H1 (cell line): ENCODE data around the gene ZBTB22. TPM values are rescaled to one million over a fixed set of nuclear protein-coding genes. Genes with fewer than 3 reads are reported as not detected.

Source experiments
- CTCF ChIA-PET: fragments of 300-600 bp; sonication (Branson Sonifier 250); formaldehyde crosslinking; loops from one replicate; lab custom pipeline; 2021; ENCODE audit not compliant: partially characterized antibody; lab: Charles Lee
- POLR2A ChIA-PET: fragments of 300-600 bp; sonication (Branson Sonifier 250); formaldehyde crosslinking; loops from one replicate; lab custom pipeline; 2021; ENCODE audit warnings: inconsistent platforms; ENCODE audit not compliant: partially characterized antibody; lab: Charles Lee
- DNase-seq, 2 experiments: peaks; one replicate each; pipeline versions ENCODE4 v3.0.0 to v3.0.0-alpha.2; 2010 to 2022; ENCODE audit warnings: low spot score in 2 of 2, low read depth in 1 of 2, mixed read lengths in 1 of 2
- FAIRE-seq: peaks from 2 replicates; lab custom pipeline; 2011; peaks lifted over from hg19 to GRCh38; lab: Jason Lieb, UNC
- H2AFZ ChIP-seq: 2 replicates; pipeline ENCODE4 v1.8.1; 2012; ENCODE audit warnings: low read length, inconsistent platforms
- H2AK5ac ChIP-seq: 2 replicates; pipeline ENCODE4 v1.6.1; 2013; ENCODE audit warnings: low read depth, low read length
- H2BK120ac ChIP-seq: replicated peaks from 2 replicates; pipeline ENCODE3; 2013; ENCODE audit warnings: low read depth, low read length, inconsistent platforms
- H2BK12ac ChIP-seq: 2 replicates; pipeline ENCODE4 v1.6.1; 2013; ENCODE audit warnings: low read depth, low read length
- H2BK15ac ChIP-seq: 2 replicates; pipeline ENCODE4 v1.6.1; 2013; ENCODE audit warnings: low read length
- H2BK20ac ChIP-seq: 2 replicates; pipeline ENCODE4 v1.6.1; 2013; ENCODE audit warnings: low read length
- H2BK5ac ChIP-seq: 2 replicates; pipeline ENCODE4 v1.6.1; 2013; ENCODE audit warnings: low read depth, low read length
- H3K14ac ChIP-seq: 2 replicates; pipeline ENCODE4 v1.6.1; 2013; ENCODE audit warnings: inconsistent platforms; ENCODE audit not compliant: insufficient read length
- H3K18ac ChIP-seq: 2 replicates; pipeline ENCODE4 v1.6.1; 2013; ENCODE audit warnings: low read length; ENCODE audit errors: extremely low read depth
- H3K23ac ChIP-seq: 2 replicates; pipeline ENCODE4 v1.6.1; 2013; ENCODE audit warnings: inconsistent platforms; ENCODE audit not compliant: insufficient read length
- H3K23me2 ChIP-seq: 2 replicates; pipeline ENCODE4 v1.6.1; 2013; ENCODE audit warnings: low read depth, low read length
- H3K27ac ChIP-seq: 2 replicates; pipeline ENCODE4 v1.6.1; 2011; ENCODE audit warnings: low read depth, low read length, inconsistent platforms
- H3K27me3 ChIP-seq, 4 experiments: replicated peaks in 1 of 4; 1 replicate in 1 of 4; 2 replicates in 3 of 4; pipeline versions ENCODE4 v1.6.1 to v1.8.1; 2011 to 2013; ENCODE audit warnings: low read length in 3 of 4, mild to moderate bottlenecking in 3 of 4, inconsistent platforms in 2 of 4, mixed read lengths in 2 of 4, moderate library complexity in 1 of 4; ENCODE audit not compliant: control insufficient read depth in 3 of 4, insufficient read depth in 3 of 4; ENCODE audit errors: extremely low read depth in 1 of 4
- H3K36me3 ChIP-seq, 4 experiments: 2 replicates each; pipeline versions ENCODE4 v1.6.1 to v1.8.1; 2011 to 2013; ENCODE audit warnings: mild to moderate bottlenecking in 4 of 4, low read length in 3 of 4, moderate library complexity in 2 of 4, control low read depth in 1 of 4, inconsistent platforms in 1 of 4; ENCODE audit not compliant: insufficient read depth in 4 of 4, control insufficient read depth in 2 of 4
- H3K4ac ChIP-seq: replicated peaks from 2 replicates; pipeline ENCODE3; 2013; ENCODE audit warnings: low read length, low read depth, mixed read lengths, inconsistent platforms; ENCODE audit not compliant: insufficient read length
- H3K4me1 ChIP-seq, 4 experiments: replicated peaks in 1 of 4; 1 replicate in 1 of 4; 2 replicates in 3 of 4; pipeline versions ENCODE4 v1.6.1 to v1.8.1; 2011 to 2013; ENCODE audit warnings: low read length in 3 of 4, inconsistent platforms in 2 of 4, mixed read lengths in 1 of 4; ENCODE audit not compliant: insufficient read depth in 4 of 4, control insufficient read depth in 3 of 4
- H3K4me2 ChIP-seq, 2 experiments: 2 replicates each; pipeline versions ENCODE4 v1.6.1 to v1.8.1; 2011 to 2013; ENCODE audit warnings: low read depth in 2 of 2, low read length in 2 of 2, control low read depth in 1 of 2, inconsistent platforms in 1 of 2, mild to moderate bottlenecking in 1 of 2; ENCODE audit not compliant: insufficient read depth in 1 of 2
- H3K4me3 ChIP-seq, 4 experiments: fragments of 200-600, 300-600 bp in 1 of 4; sonication (generic), shearing (Covaris generic), sonication (Bioruptor Twin) in 1 of 4; 2 replicates each; pipeline versions ENCODE4 v1.5.1 to v1.8.1; 2011 to 2016; ENCODE audit warnings: low read length in 4 of 4, low read depth in 3 of 4, control low read depth in 2 of 4, inconsistent platforms in 2 of 4, mild to moderate bottlenecking in 2 of 4, mixed read lengths in 1 of 4, moderate library complexity in 1 of 4; ENCODE audit not compliant: insufficient read depth in 2 of 4; ENCODE audit errors: extremely low read depth in 1 of 4
- H3K56ac ChIP-seq: replicated peaks from 2 replicates; pipeline ENCODE3; 2013; ENCODE audit warnings: low read depth, mild to moderate bottlenecking, mixed read lengths, low read length, inconsistent platforms; ENCODE audit not compliant: insufficient read length
- H3K79me1 ChIP-seq: 2 replicates; pipeline ENCODE4 v1.6.1; 2013; ENCODE audit warnings: low read depth, low read length, control low read depth
- H3K79me2 ChIP-seq, 2 experiments: 2 replicates each; pipeline versions ENCODE4 v1.6.1 to v1.8.1; 2012 to 2013; ENCODE audit warnings: low read length in 2 of 2, mild to moderate bottlenecking in 2 of 2, inconsistent platforms in 1 of 2; ENCODE audit not compliant: insufficient read depth in 2 of 2, control insufficient read depth in 1 of 2
- H3K9ac ChIP-seq, 4 experiments: replicated peaks in 1 of 4; 1 replicate in 1 of 4; 2 replicates in 3 of 4; pipeline versions ENCODE4 v1.6.1 to v1.8.1; 2011 to 2013; ENCODE audit warnings: low read depth in 3 of 4, low read length in 3 of 4, control low read depth in 2 of 4, mild to moderate bottlenecking in 2 of 4, moderate library complexity in 2 of 4, inconsistent platforms in 1 of 4; ENCODE audit errors: extremely low read depth in 1 of 4
- H3K9me3 ChIP-seq, 2 experiments: 2 replicates each; pipeline versions ENCODE4 v1.6.1 to v1.8.1; 2012 to 2013; ENCODE audit warnings: mild to moderate bottlenecking in 2 of 2, moderate library complexity in 2 of 2, control low read depth in 1 of 2, inconsistent platforms in 1 of 2, low read depth in 1 of 2, low read length in 1 of 2, mixed read lengths in 1 of 2; ENCODE audit not compliant: insufficient read depth in 2 of 2
- H4K20me1 ChIP-seq, 2 experiments: replicated peaks in 1 of 2; 2 replicates each; pipeline versions ENCODE3 to v1.8.1; 2011 to 2013; ENCODE audit warnings: inconsistent platforms in 2 of 2, low read length in 2 of 2, mild to moderate bottlenecking in 1 of 2; ENCODE audit not compliant: insufficient read depth in 2 of 2, control insufficient read depth in 1 of 2
- H4K5ac ChIP-seq: 2 replicates; pipeline ENCODE4 v1.6.1; 2013; ENCODE audit warnings: low read length, low read depth, mixed read lengths, inconsistent platforms; ENCODE audit not compliant: insufficient read length
- H4K8ac ChIP-seq: 2 replicates; pipeline ENCODE4 v1.8.0; 2013; ENCODE audit warnings: mild to moderate bottlenecking, moderate library complexity, low read length, inconsistent platforms; ENCODE audit not compliant: insufficient read depth; ENCODE audit errors: extremely low read depth
- H4K91ac ChIP-seq: replicated peaks from 2 replicates; pipeline ENCODE3; 2013; ENCODE audit warnings: low read length, mixed read lengths, inconsistent platforms; ENCODE audit not compliant: insufficient read length
- CBX5 ChIP-seq: fragments of 300-800, 300-1000 bp; sonication (generic); IDR thresholded peaks from 2 replicates; pipeline ENCODE4 v1.7.1; 2016; ENCODE audit warnings: antibody characterized with exemption, low read length, low read depth
- CHD1 ChIP-seq: IDR thresholded peaks from 2 replicates; pipeline ENCODE4 v1.6.1; 2012; ENCODE audit warnings: low read depth, low read length, improper control_type of control experiment
- CTCF ChIP-seq, 3 experiments: IDR thresholded peaks; 1 replicate in 2 of 3; 2 replicates in 1 of 3; pipeline versions ENCODE4 v1.5.1 to v1.6.1; 2011; ENCODE audit warnings: low read length in 3 of 3, mild to moderate bottlenecking in 3 of 3, inconsistent platforms in 2 of 3, low read depth in 1 of 3, moderate library complexity in 1 of 3; ENCODE audit not compliant: insufficient read depth in 1 of 3; ENCODE audit errors: control extremely low read depth in 1 of 3
- EGR1 ChIP-seq: IDR thresholded peaks from 2 replicates; pipeline ENCODE4 v1.6.1; 2011; ENCODE audit warnings: low read depth, low read length, borderline replicate concordance
- EZH2 ChIP-seq: fragments of 200-600 bp; sonication (generic); IDR thresholded peaks from 2 replicates; pipeline ENCODE4 v1.7.1; 2012; ENCODE audit warnings: low read depth, mild to moderate bottlenecking, moderate library complexity, low read length, inconsistent platforms; ENCODE audit not compliant: severe bottlenecking
- FOSL1 ChIP-seq: IDR thresholded peaks from 2 replicates; pipeline ENCODE4 v1.6.1; 2011; ENCODE audit warnings: mild to moderate bottlenecking, low read depth, low read length, moderate library complexity; ENCODE audit not compliant: insufficient read depth
- JUN ChIP-seq: IDR thresholded peaks from 2 replicates; pipeline ENCODE4 v1.6.1; 2011; ENCODE audit warnings: low read depth, mild to moderate bottlenecking, improper control_type of control experiment, low read length
- KDM1A ChIP-seq: fragments of 200-600, 300-600 bp; sonication (generic); IDR thresholded peaks from 2 replicates; pipeline ENCODE4 v1.7.1; 2016; ENCODE audit warnings: mild to moderate bottlenecking, low read length, borderline replicate concordance
- KDM5A ChIP-seq: fragments of 200-600 bp; IDR thresholded peaks from 2 replicates; pipeline ENCODE4 v1.7.1; 2012; ENCODE audit warnings: mild to moderate bottlenecking, low read length, inconsistent platforms, mixed read lengths
- PHF8 ChIP-seq: fragments of 200-600 bp; sonication (generic); conservative IDR thresholded peaks from 2 replicates; pipeline ENCODE4 v1.7.1; 2012; ENCODE audit warnings: low read depth, mild to moderate bottlenecking, inconsistent platforms, low read length, moderate library complexity
- POLR2A ChIP-seq, 2 experiments: IDR thresholded peaks; 1 replicate in 1 of 2; 2 replicates in 1 of 2; pipeline ENCODE4 v1.6.1; 2011; ENCODE audit warnings: low read depth in 2 of 2, low read length in 2 of 2, mild to moderate bottlenecking in 2 of 2; ENCODE audit errors: control extremely low read depth in 1 of 2
- SRF ChIP-seq: IDR thresholded peaks from 2 replicates; pipeline ENCODE4 v1.6.1; 2011; ENCODE audit warnings: mild to moderate bottlenecking, low read depth, low read length, moderate library complexity
- TBP ChIP-seq: IDR thresholded peaks from 2 replicates; pipeline ENCODE4 v1.6.1; 2011; ENCODE audit warnings: low read depth, low read length, improper control_type of control experiment
- WGBS, 2 experiments: shearing (Covaris generic) in 1 of 2; methylation state at CpG; one replicate each; pipeline versions ENCODE4 v1.1.6 to v1.1.7; 2013 to 2015; ENCODE audit warnings: low lambda C conversion rate in 2 of 2, mixed read lengths in 2 of 2, inconsistent platforms in 1 of 2, low coverage in 1 of 2, missing lambda C conversion rate in 1 of 2; ENCODE audit not compliant: insufficient replicate concordance in 2 of 2, insufficient coverage in 1 of 2, insufficient read length in 1 of 2; ENCODE audit errors: extremely low coverage in 1 of 2, missing lambda C conversion rate in 1 of 2; 5-methylcytosine and 5-hydroxymethylcytosine counted together
- polyA plus RNA-seq, 7 experiments: library from polyadenylated mRNA; depleted of rRNA in 3 of 7; stranded (reverse) in 5 of 7; unstranded in 2 of 7; fragments of >200 nt in 5 of 7; fragments of 200-250 nt in 2 of 7; gene quantifications; 1 replicate in 5 of 7; 2 replicates in 1 of 7; 4 replicates in 1 of 7; pipeline versions ENCODE4 v1.2.1 to v1.2.3, GENCODE V29; 2011 to 2013; ENCODE audit warnings: missing spikeins in 2 of 7, mixed read lengths in 2 of 7
- total RNA-seq: library from RNA; stranded (reverse); fragmentation: NEBNext Ultra II Directional; extraction: Animal tissue kit (Norgen Biotek cat#: 25700); gene quantifications from 2 replicates; pipeline ENCODE4 v1.2.1, GENCODE V29; 2021

Gene ZBTB22
- total and polyA plus RNA-seq, 2 of the 8 experiments (the other 6 are each of a cell fraction or from before 2014, with no cell fraction given): 7.4 to 9.9 TPM

GRCh38 chr6:33339193-33339592, 21.6 kb upstream of the ZBTB22 start:
- DNase-seq (no peak), FAIRE-seq (no peak)
- Histone ChIP-seq H4K5ac (no peak overlapping the region), H3K4ac (no peak overlapping the region), H3K18ac (no peak overlapping the region), H2AK5ac (no peak overlapping the region), H3K56ac (no peak overlapping the region), H3K79me1 (no peaks in the 10 kb centered on the region), H3K23me2 (no peaks in the 10 kb centered on the region), H3K23ac (no peak overlapping the region), H3K4me2 (no peak overlapping the region), H2BK120ac (no peak overlapping the region), H3K4me1 (no peaks in the 10 kb centered on the region), H4K20me1 (no peaks in the 10 kb centered on the region), H3K14ac (no peak overlapping the region), H4K8ac (no peak overlapping the region), H3K36me3 (no peaks in the 10 kb centered on the region), H3K27ac (no peak overlapping the region), H2BK12ac (no peak overlapping the region), H3K4me3 (no peak overlapping the region), H2BK20ac (no peak overlapping the region), H2BK5ac (no peak overlapping the region), H2AFZ (no peak overlapping the region), H4K91ac (no peak overlapping the region), H3K9me3 (no peaks in the 10 kb centered on the region), H3K79me2 (no peaks in the 10 kb centered on the region), H3K9ac (no peak overlapping the region), H2BK15ac (no peak overlapping the region), H3K27me3 (no peaks in the 10 kb centered on the region)
- POLR2A ChIA-PET: interaction anchor here (1.0 kb wide), 1 partner anchor 87 kb away, joined by 3 read pairs; no protein-coding TSS in a partner anchor
- 91% methylated on average over 6 of the region's 6 CpGs; no CpG with 5 or more reads in 1 of the 2 experiments for WGBS, 2 experiments
- CTCF ChIA-PET: interaction anchor here (0.6 to 1.0 kb wide), 2 partner anchors 9 to 38 kb away, joined by 3 to 4 read pairs; no protein-coding TSS in a partner anchor
- no peak for TF ChIP-seq KDM1A
- no peak for TF ChIP-seq TBP
- TF ChIP-seq JUN: no peak
- no peak for TF ChIP-seq FOSL1
- no peak for TF ChIP-seq CTCF (IDR thresholded peaks at IDR 0.05; ENCODE audit: control extremely low read depth in 1 of 3, insufficient read depth in 1 of 3, low read depth in 1 of 3, low read length in 3 of 3)
- no peak for TF ChIP-seq CBX5
- TF ChIP-seq EGR1: no peak
- no peak for TF ChIP-seq CHD1
- TF ChIP-seq SRF: no peak
- no peak for TF ChIP-seq PHF8
- TF ChIP-seq EZH2: no peak
- TF ChIP-seq KDM5A: no peak
- no peak for TF ChIP-seq POLR2A (IDR thresholded peaks at IDR 0.05; ENCODE audit: control extremely low read depth in 1 of 2, low read depth in 2 of 2, low read length in 2 of 2)
